Suprapubic skin (tissue), 4 donors: ENCODE measurements around the gene LEFTY2. TPM values are rescaled to one million over a fixed set of nuclear protein-coding genes. Genes with fewer than 3 reads are reported as not detected.
A peak's percentile ranks its signal among the peaks of the same experiment; 100 is the strongest.
"Not testable (repeated sequence)": the region's sequence is repeated elsewhere in the genome, so short reads cannot be mapped to it uniquely, and the experiment has no call there.

ENCODE experiments used
- DNase-seq, 2 donors: peaks; one replicate each; pipeline ENCODE4 v3.0.0-alpha.2; 2019; ENCODE audit warnings: low spot score in 2 of 2
- H3K27ac ChIP-seq: fragments of 200-600 bp; sonication (generic); one replicate; pipeline ENCODE4 v1.5.1; 2019
- H3K27me3 ChIP-seq: fragments of 200-600 bp; sonication (generic); one replicate; pipeline ENCODE4 v1.5.1; 2019
- H3K36me3 ChIP-seq: fragments of 200-600 bp; sonication (generic); one replicate; pipeline ENCODE4 v1.5.1; 2019
- H3K4me1 ChIP-seq: fragments of 200-600 bp; sonication (generic); one replicate; pipeline ENCODE4 v1.5.1; 2019
- H3K4me3 ChIP-seq: fragments of 200-600 bp; sonication (generic); one replicate; pipeline ENCODE4 v1.5.1; 2019; ENCODE audit warnings: mild to moderate bottlenecking
- H3K9me3 ChIP-seq: fragments of 200-600 bp; sonication (generic); one replicate; pipeline ENCODE4 v1.5.1; 2019
- EP300 ChIP-seq: sonication (generic); formaldehyde crosslinking; IDR thresholded peaks from one replicate; pipeline ENCODE4 v1.6.1; 2017; ENCODE audit warnings: antibody characterized with exemption
- POLR2A ChIP-seq, 2 donors: fragments of 450-650 bp; IDR thresholded peaks; one replicate each; pipeline ENCODE4 v1.6.1; 2017; ENCODE audit warnings: antibody characterized with exemption in 2 of 2, mild to moderate bottlenecking in 2 of 2, moderate library complexity in 2 of 2
- POLR2AphosphoS5 ChIP-seq, 3 donors: sonication (generic); formaldehyde crosslinking; IDR thresholded peaks; one replicate each; pipeline ENCODE4 v1.6.1; 2017; ENCODE audit warnings: antibody characterized with exemption in 3 of 3
- WGBS: methylation state at CpG from one replicate; pipeline ENCODE4 v1.1.5; 2018; 5-methylcytosine and 5-hydroxymethylcytosine counted together
- total RNA-seq, 4 donors: library from RNA; depleted of rRNA; stranded (reverse); fragments of >200 nt; gene quantifications; one replicate each; pipeline ENCODE4 v1.1.0, GENCODE V29; 2016
- TF ChIP-seq, protein P1 (sequence below), 2 donors: fragments of 200-600 bp in 1 of 2; fragments of 450-650 bp in 1 of 2; sonication (generic) in 1 of 2; IDR thresholded peaks; one replicate each; pipeline ENCODE4 v1.5.1; 2016 to 2019; ENCODE audit warnings: antibody characterized with exemption in 2 of 2, mild to moderate bottlenecking in 1 of 2, moderate library complexity in 1 of 2

Gene LEFTY2
- total RNA-seq, 4 donors from 2014 or later, result 0.26 TPM; not detected in 3

DNA sequence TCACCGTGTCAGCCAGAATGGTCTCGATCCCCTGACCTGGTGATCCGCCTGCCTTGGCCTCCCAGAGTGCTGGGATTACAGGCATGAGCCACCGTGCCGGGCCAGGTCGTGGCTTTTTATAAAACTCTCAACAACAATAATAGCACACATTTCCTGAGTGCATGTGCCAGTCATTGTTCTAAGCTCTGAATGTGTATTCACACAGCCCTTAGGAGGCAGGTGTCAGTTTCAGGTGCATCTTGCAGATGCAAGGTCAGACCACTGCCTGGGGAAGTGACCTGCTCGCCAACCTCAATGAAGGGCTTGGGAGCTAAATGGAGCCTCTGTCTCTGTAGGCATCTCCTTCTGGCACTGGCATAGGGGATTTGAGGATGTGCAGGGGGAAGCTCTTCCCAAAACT lies 1.6 kb upstream of the LEFTY2 start:
- no peaks in the 10 kb centered on the region for H3K27me3 ChIP-seq
- no peak overlapping the region for H3K27ac ChIP-seq
- TF ChIP-seq, protein P1, sequence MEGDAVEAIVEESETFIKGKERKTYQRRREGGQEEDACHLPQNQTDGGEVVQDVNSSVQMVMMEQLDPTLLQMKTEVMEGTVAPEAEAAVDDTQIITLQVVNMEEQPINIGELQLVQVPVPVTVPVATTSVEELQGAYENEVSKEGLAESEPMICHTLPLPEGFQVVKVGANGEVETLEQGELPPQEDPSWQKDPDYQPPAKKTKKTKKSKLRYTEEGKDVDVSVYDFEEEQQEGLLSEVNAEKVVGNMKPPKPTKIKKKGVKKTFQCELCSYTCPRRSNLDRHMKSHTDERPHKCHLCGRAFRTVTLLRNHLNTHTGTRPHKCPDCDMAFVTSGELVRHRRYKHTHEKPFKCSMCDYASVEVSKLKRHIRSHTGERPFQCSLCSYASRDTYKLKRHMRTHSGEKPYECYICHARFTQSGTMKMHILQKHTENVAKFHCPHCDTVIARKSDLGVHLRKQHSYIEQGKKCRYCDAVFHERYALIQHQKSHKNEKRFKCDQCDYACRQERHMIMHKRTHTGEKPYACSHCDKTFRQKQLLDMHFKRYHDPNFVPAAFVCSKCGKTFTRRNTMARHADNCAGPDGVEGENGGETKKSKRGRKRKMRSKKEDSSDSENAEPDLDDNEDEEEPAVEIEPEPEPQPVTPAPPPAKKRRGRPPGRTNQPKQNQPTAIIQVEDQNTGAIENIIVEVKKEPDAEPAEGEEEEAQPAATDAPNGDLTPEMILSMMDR (IDR thresholded peaks at IDR 0.05), result no peak
- TF ChIP-seq POLR2A (IDR thresholded peaks at IDR 0.05) (no peak), EP300 (no peak), POLR2AphosphoS5 (IDR thresholded peaks at IDR 0.05) (no peak)
- WGBS, result 62% methylated on average over 7 of the region's 7 CpGs
- H3K9me3 ChIP-seq, result no peaks in the 10 kb centered on the region
- DNase-seq, result no peak
- no peak overlapping the region for H3K4me3 ChIP-seq
- H3K4me1 ChIP-seq, result peaks cover 19% of the 10 kb centered on the region
- H3K36me3 ChIP-seq, result no peaks in the 10 kb centered on the region

DNA sequence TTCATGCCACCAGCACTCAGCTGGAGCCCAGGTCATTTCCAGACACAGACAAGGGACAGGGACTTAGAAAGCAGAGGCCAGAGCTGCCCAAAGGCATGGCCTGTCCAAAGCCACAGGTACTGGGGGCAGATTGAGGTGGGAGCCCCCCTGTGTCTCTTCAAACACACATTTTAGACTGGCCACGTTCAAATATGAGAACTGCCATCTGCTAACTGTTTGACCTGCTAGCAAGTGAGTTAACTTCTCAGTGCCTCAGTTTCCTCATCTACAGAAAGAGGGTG lies 862 bp upstream of the LEFTY2 start:
- no peak overlapping the region for H3K27ac ChIP-seq

DNA sequence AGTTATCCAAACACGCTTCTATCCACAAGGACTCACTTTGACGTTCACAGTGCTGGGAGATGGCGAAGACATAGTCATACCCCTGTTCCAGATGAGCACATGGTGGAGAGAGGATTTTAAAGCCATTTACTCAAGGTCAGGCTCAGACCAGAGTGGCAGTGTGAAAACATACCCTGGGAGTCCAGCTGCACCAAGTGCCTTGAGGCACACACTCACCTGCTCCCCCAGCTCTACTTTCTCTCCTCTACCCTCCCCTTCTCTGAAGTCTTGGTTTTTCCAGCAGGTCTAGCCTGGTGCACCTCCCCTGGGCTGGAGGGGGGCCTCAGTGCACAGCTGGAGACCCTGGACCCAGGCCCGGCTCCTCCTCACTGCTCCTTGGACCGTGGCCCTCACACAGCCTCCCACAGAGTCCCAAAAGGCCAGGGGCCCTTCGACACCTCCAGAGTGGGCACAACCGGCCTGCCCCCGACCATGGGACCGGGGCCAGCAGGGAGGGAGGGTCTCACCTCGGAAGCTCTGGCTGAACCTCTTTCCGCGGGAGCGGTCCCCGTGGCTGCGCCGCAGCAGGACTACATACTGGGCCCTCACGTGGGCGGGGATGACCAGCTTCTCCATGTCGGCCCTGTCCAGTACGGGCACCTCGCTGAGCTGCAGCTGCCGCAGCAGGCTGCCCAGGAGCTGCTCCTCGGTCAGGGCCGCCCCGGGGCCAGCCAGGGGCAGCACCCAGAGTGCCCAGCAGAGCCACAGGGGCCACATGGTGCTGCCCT lies 452 bp downstream of the LEFTY2 start:
- WGBS, result 80% methylated on average over 3 of the region's 25 CpGs
- DNase-seq, result no peak
- H3K27ac ChIP-seq, result no peak overlapping the region
- H3K36me3 ChIP-seq, result no peaks in the 10 kb centered on the region
- no peak overlapping the region for H3K4me3 ChIP-seq
- no peak for TF ChIP-seq EP300
- TF ChIP-seq POLR2A (IDR thresholded peaks at IDR 0.05), result no peak
- no peak for TF ChIP-seq POLR2AphosphoS5 (IDR thresholded peaks at IDR 0.05)
- TF ChIP-seq, protein P1 (IDR thresholded peaks at IDR 0.05), result no peak
- peaks cover 19% of the 10 kb centered on the region for H3K4me1 ChIP-seq
- no peaks in the 10 kb centered on the region for H3K27me3 ChIP-seq
- H3K9me3 ChIP-seq, result no peaks in the 10 kb centered on the region

More for the DNA sequence above, 862 bp upstream of the LEFTY2 start:
- TF ChIP-seq POLR2A (IDR thresholded peaks at IDR 0.05) (no peak), POLR2AphosphoS5 (IDR thresholded peaks at IDR 0.05) (no peak), EP300 (no peak)
- TF ChIP-seq, protein P1 (IDR thresholded peaks at IDR 0.05), result no peak
- H3K4me1 ChIP-seq, result peaks cover 19% of the 10 kb centered on the region
- H3K4me3 ChIP-seq, result no peak overlapping the region
- H3K27me3 ChIP-seq, result no peaks in the 10 kb centered on the region
- DNase-seq, result no peak
- no peaks in the 10 kb centered on the region for H3K9me3 ChIP-seq
- 46% methylated on average over 1 of the region's 1 CpG for WGBS
- no peaks in the 10 kb centered on the region for H3K36me3 ChIP-seq

DNA sequence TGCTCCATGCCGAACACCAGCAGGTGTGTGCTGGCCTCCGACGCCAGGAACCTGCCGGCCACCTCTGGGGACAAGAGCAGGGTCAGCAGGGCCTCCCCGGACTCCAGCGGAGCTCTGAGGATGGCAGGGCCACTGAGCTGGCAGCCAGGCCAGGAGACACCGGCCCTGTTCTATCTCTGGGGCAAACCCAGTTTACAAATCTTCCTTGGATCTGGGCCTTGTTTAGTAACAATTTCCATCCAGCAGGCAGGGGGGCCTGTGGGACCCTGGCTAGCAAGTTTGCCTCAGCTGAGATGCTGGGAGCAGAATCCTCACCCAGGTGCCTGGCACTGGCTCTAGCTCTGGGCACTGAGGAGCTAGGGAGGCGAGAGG lies 1.1 kb downstream of the LEFTY2 start:
- not testable (repeated sequence) for H3K36me3 ChIP-seq, H3K9me3 ChIP-seq, H3K27me3 ChIP-seq, H3K27ac ChIP-seq, DNase-seq
- 60% methylated on average over 2 of the region's 8 CpGs for WGBS
- Histone ChIP-seq H3K4me3 (peak overlapping the region; percentile 9), H3K4me1 (peaks cover 19% of the 10 kb centered on the region)

DNA sequence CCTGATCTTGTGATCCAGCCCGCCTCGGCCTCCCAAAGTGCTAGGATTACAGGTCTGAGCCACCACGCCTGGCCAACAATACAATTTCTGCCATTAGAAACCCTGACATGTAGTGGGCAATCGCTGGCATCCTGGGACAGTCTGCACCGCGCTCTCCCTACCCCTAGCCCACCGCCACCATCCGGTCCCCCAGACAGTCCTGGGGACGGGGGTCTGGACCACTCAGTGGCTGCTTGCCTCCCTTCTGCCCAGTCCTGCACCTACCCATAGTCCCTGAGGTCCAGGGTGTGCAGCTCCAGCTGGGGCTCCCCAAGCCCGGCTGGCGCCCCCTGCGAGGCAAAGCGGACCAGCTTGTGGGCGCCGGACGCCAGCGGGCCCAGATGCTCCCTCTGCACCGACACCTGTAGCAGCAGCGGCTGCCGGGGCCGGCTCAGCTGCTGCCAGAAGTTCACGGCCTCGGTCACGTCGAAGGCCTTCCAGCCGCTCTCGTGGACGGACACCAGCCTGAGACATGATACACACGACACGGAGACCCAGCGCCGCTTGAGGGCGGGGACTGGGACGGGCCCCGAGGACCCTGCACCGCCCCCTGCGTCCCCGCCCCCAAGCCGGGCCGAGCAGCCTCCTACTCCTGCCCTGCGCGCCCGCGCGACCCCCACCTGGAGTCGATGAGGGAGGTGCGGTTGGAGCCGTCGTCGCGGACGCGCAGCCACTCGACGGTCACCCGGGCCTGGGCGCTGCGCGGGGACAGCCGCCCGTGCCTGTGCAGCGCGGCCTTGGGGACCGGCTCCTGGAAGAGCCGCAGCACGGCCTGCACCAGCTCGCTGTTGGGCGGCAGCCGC lies 1.7 kb downstream of the LEFTY2 start:
- not testable (repeated sequence) for DNase-seq, H3K9me3 ChIP-seq, H3K36me3 ChIP-seq, H3K27ac ChIP-seq, H3K27me3 ChIP-seq
- peaks cover 19% of the 10 kb centered on the region for H3K4me1 ChIP-seq
- WGBS, result 66% methylated on average over 15 of the region's 69 CpGs
- peak overlapping the region; percentile 9 for H3K4me3 ChIP-seq
